GM18498 (cell line): ENCODE data around the gene SELENOO.
"Not testable (repeated sequence)": the region's sequence is repeated elsewhere in the genome, so short reads cannot be mapped to it uniquely, and the experiment has no call there.

Source experiments
- ATAC-seq: cut with Tn5 transposase; IDR thresholded peaks from one replicate; pipeline ENCODE4 v1.9.1; 2021; ENCODE audit warnings: mild to moderate bottlenecking, moderate library complexity; ENCODE audit not compliant: unreplicated experiment

SELENOO gene, protein sequence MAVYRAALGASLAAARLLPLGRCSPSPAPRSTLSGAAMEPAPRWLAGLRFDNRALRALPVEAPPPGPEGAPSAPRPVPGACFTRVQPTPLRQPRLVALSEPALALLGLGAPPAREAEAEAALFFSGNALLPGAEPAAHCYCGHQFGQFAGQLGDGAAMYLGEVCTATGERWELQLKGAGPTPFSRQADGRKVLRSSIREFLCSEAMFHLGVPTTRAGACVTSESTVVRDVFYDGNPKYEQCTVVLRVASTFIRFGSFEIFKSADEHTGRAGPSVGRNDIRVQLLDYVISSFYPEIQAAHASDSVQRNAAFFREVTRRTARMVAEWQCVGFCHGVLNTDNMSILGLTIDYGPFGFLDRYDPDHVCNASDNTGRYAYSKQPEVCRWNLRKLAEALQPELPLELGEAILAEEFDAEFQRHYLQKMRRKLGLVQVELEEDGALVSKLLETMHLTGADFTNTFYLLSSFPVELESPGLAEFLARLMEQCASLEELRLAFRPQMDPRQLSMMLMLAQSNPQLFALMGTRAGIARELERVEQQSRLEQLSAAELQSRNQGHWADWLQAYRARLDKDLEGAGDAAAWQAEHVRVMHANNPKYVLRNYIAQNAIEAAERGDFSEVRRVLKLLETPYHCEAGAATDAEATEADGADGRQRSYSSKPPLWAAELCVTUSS

DNA sequence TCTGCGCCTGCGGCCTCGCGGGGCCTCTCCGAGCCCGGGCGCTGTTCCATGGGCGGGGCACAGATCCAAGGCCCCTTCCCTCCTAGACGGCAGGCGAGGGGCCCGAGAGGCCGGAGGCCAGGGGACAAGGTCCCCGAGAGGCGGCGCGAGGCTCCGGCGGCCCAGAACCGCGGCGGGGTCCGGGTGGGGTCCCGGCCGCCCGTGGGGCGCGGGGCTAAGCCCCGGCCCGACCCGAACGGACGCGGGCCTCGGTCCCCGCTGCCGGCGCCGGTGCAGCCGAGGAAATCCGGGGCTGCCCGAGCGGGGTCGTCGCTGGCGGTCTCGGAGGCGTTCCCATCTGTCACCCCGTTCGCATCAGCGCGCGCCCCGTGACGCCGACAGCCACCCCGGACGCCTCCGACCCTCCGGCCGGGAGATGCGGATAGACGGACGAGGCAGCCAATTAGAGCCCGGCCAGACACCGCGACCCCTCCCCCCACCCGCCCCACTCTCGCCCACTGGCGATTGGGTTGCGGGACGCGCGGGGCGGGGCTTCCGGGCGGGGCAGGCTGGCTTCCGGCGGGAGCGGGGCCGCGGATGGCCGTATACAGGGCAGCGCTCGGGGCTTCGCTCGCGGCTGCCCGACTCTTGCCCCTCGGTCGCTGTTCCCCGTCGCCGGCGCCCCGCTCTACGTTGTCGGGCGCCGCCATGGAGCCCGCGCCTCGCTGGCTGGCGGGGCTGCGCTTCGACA is at the start of gene SELENOO:
SELENOO (plus strand) TSS at position 551 of the 730 bp plus-strand sequence; CDS start at position 577, 26 bp downstream.
- peak; percentile 75 for ATAC-seq

DNA sequence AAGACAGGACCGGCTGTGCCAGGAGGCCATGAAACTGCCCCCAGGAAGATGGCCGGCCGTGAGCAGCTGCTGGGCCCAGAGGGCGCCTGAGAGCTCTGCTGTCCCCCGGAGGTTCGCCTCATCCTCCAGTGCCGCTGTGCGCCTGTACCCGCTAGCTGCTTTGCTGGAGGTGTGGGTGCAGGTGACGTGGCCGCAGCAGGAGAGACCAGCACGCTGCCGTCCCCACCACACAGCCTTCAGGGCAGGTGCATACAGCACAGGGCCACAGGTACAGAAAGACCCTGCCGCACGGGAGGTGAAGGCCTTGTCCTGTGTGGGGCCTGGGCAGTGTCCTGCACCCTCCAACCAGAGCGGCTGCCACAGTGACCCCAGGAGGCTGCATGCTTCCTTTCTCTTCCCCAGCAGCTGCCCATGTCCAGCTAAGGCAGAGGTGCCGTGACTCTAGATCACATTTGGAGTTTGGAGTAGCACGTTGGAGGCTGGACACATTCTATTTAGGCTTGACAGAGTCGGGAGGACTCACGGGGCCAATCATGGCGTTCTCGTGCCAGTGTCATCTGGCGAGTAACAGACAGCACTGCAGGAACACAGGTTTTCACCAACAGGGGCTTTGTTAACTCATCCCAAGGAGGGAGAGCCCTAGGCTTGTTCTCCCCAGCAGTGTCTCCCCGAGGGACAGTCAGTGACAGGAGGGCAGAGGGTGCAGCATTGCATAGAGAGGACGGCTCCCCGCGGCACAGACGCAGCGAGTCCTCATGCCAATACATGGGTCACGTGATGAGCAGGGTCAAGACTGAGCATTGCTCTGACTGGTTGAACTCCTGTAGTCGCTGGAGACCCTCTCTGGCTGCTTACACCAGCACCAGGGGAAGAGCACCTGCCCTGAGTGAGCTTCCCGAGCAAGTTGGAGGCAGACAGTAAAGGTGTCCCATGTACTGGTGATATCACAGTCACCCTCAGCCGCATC is 49.0 kb upstream of the SELENOO start:
- ATAC-seq, result no peak

DNA sequence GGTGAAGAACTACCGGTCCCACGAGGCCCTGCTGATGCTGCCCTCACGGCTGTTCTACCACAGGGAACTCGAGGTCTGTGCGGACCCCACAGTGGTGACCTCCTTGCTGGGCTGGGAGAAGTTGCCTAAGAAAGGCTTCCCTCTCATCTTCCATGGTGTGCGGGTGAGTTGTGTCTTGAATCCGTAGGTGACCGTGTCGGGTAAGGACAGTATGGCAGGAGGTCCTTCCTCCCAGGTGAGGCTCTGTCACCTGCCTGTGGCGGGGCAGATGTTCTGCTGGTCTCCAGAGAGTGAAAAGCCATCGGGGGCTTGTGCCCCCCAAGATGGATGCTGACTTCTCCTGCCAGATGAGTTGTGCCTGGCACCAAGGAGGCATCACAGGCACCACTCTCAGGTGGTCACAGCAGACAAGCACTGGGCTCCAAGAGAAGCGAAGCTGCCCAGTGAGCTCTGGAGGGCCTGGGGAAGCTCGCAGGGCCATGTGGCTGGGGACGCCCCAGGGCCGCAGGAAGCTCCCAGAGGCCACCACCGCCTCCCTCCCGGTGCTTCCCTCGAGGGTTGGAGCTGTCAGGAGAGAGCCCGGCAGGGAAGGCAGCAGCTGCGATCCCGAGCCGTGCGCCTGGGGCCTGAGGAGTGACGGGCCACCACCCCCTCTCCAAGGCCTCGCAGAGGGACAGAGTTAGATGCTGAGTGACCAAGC is 47.6 kb upstream of the SELENOO start:
- ATAC-seq, result no peak

DNA sequence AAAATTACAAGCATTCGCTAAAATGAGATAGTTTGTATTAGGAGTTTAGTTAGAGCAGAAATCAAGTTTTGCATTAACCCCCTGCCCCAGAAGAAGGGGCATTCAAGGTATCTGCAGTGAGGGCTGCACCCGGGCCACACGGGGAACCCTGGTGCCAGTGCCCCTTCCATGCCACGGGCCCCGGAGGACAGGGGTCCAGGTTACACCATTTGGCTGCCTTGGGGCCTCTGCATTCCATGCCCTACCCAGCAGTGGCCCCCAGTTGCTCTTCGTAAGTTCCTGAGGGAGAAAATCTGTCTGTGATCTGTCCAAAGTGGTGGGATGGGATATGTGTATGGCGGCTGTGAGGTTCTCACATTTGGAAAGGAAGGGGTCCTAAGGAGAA is 47.1 kb upstream of the SELENOO start:
- ATAC-seq, result no peak

DNA sequence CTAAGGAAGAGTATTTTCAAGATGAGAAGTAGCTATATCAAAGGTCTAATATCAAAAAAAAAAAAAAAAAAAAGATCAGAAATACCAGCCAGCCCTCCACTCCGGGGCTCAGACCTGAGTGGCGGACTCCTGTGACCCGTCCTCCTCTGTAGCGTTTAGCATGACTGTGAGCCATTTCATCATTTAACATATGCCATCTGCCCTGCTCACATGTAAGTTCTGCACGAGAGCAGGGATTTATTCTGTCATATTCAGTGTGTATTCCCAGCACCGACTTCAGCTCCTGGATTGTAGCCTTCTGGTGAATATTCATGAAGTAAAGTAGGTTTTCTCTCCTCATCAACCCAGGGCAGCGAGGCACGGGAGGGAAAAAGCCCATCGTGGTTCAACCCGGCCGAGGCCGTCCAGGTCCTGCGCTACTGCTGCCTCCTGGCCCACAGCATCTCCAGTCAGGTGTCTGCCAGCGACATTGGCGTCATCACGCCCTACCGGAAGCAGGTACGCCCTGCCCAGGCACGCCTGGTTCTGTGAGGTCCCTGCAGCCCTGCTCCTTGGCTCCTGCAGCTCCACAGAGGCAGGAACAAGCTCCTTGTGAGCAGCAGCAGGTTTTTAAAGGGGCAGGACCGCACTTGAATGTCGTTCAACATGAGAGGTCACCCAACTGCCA is 43.0 kb upstream of the SELENOO start:
- no peak for ATAC-seq

DNA sequence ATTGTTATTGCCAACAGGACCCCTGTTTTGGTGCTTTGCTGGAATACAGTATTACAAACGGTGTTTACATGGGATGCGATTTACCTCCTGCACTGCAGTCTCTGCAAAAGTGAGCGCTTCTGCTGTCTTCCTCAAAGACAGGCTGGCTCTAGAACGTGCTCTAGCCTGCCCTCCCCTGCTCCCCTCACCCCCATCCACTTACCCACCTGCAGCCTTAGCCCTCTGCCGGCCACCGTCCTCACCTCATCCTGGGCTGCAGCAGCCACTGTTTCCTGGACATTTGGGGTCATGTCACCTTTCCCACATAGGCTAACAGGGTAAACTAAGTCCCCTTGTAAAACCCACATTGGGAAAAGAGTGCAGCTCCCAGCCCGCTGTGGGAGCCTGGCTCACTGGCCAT is 39.9 kb upstream of the SELENOO start:
- no peak for ATAC-seq

DNA sequence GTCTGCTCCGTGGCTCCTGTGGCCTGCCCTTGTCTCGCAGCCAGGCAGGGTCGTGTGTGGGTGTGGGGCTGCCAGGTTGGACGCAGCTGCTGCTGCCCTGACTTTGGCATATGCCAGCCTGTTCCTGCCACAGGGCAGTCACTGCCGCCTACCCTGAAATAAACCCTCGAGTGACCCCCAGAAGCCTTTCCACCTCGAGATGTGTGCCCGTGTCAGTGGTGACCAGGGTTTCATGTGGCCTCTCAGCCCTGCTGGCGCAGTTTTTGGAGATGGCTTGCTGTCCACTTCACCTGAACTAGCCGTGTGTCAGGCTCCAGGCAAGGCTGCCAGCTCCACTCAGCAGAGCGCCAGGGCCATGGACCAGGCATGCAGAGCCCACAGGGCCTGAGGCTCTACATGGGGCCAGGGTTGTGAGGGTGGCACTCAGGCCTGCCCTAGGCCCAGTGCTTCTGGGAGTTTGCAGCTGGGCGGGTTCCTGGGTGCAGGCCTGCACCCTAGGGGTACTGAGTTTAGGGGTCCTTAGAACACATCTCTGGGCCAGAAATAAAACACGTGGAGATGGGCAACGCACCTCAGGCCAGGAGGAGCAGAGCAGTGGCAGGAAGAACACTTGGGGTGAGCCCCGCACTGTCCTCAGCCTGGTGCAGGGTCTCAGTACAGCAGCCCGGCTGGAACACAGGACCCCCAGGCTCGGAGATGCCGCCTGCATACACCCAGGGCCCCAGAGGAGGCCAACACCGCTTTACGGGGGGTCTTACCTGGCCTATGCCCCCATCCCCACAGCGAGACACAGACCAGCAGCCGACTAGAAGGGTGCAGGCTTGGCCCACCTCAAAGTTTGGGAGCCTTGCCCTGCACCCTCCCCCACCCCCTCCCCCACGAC is 39.1 kb upstream of the SELENOO start:
- no peak for ATAC-seq

DNA sequence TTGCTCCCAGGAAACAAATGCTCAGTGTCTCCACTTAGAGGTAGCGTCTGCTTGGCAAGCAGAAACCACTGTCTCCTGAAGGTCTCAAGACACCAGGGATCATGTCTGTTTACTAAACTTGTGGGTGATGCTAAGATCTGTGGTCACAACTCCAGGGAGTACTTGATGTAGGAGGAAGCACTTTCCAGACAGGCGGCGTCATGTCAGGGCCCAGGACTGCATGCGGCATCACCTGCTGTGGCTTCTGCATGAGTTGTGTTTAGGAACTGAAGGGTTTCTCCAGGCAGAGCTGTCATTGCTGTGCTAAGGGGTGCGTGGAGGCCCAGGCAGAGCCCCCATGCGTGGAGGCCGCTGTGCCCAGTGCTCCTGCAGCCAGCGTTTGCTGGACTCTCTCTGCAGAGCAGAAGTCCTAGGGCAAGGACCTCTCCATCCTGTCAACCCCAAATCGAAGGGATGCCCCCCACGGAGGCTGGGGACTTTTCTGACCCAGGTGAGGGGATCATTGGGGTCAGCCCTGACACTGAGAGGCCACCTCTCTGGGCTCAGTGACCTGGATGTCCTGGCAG is 38.3 kb upstream of the SELENOO start:
- no peak for ATAC-seq

DNA sequence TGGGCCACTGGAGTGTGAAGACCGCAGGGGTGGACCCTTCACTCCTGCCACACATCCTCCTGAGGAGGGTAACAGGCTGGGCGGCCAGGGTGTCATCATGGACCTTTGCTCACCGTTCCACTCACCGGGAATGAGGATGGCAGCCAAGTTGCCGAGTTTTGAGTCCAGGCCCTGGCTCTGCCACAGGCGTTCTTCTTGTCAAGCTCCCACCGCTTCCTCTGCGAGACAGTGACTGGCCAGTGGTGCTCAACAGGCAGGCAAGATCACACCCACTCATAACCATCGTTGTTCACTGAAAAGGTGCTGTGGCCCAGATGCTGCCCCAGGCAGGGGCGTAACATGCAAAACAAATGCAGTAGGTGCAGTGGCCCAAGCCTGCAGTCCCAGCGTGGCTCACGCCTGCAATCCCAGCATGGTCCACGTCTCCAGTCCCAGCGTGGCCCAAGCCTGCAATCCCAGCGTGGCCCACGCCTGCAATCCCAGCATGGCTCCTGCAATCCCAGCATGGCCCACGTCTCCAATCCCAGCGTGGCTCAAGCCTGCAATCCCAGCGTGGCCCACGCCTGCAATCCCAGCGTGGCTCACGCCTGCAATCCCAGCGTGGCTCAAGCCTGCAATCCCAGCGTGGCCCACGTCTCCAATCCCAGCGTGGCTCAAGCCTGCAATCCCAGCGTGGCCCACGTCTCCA is 35.2 kb upstream of the SELENOO start:
- ATAC-seq, result no peak

DNA sequence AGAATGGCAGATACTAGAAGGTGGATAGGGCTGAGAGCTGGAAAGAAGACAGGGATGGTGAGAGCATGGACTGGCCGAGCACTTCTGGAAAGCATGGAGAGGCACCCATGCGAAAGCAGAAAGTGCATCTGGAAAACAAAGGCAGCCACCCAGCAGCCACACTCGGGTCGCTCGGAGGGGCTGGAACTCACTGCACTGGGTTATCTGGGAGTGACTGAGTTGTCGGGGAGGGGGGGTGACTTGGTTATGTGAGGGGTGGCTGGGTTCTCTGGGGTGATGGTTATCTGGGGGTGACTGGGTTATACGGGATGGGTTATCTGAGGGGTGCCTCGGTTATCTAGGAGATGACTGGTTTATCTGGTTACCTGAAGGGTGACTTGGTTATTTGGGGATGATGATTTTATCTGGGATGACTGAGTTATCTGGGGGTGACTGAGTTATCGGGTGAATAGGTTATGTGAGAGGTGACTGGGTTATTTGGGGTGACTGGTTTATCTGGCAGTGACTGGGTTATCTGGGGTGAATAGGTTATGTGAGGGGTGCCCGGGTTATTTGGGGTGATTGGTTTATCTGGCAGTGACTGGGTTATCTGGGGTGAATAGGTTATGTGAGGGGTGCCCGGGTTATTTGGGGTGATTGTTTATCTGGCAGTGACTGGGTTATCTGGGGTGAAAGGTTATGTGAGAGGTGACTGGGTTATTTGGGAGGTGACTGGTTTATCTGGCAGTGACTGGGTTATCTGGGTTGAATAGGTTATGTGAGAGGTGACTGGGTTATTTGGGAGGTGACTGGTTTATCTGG is 32.9 kb upstream of the SELENOO start:
- no peak for ATAC-seq

DNA sequence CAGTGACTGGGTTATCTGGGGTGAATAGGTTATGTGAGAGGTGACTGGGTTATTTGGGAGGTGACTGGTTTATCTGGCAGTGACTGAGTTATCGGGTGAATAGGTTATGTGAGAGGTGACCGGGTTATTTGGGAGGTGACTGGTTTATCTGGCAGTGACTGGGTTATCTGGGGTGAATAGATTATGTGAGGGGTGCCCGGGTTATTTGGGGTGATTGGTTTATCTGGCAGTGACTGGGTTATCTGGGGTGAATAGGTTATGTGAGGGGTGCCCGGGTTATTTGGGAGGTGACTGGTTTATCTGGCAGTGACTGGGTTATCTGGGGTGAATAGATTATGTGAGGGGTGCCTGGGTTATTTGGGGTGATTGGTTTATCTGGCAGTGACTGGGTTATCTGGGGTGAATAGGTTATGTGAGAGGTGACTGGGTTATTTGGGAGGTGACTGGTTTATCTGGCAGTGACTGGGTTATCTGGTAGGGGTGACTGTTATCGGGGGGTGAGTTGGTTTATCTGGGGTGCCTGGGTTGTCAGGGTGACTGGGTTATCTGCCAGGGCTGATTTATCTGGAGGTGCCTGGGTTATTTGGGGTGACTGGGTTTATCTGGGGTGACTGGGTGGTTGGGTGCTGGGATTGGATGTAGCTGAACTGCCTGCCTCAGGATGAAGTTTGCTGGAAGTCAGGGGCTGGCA is 32.2 kb upstream of the SELENOO start:
- ATAC-seq, result not testable (repeated sequence)

DNA sequence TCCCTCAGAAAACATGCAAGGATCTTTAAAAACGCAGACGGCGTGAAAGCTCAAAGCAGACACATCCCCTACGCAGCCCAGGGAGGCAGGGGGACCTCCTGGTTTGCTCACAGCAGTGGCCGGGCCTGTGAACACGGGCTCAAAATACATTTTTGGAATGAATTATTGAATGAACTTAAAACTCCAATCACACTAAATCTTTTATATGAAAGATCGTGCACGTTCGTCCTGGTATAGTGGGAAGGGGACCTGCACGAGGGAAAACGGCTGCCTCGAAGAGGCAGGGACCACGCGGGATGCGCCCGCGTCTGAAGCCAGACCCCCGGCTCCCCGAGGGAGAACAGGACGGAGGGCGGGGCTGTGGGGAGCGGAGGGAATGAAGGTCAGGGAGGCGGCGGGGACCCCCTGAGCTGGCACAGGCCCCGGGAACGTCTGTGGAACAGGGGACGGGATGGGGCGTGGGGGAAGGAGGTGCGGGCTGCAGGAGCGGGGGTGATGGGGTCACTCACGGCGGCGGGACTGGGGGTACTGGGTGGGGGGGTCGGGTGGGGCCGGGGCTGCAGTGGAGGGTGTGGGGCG is 31.5 kb upstream of the SELENOO start:
- ATAC-seq, result no peak

DNA sequence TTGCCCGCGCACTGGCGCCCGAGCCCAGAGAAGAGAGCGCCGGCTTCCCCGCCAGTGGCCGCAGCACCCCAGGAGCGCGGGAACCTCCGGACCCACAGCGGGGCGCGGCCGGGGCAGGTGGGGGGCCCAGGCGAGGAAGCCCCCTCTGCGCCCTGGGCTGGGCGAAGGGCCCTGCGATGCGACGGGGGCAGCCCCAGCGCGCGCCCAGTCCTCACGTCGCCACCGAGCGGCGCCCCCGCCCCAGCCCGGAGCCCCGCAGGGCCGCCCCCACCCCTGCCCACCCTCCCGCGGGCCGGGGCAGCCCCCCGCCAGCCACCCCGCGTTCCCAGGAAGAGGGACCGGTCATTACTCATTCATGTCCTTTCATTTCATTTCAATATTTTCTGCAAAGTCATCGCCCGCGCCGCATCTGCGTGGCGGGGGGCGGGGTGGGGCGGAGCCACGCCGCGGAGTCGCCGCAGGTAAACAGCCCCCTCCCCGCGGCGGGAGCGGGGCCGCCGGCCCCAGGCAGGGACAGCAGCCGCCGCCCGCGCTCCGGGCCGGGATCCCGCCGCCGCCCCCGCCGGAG is 31.0 kb upstream of the SELENOO start:
- ATAC-seq, result no peak

DNA sequence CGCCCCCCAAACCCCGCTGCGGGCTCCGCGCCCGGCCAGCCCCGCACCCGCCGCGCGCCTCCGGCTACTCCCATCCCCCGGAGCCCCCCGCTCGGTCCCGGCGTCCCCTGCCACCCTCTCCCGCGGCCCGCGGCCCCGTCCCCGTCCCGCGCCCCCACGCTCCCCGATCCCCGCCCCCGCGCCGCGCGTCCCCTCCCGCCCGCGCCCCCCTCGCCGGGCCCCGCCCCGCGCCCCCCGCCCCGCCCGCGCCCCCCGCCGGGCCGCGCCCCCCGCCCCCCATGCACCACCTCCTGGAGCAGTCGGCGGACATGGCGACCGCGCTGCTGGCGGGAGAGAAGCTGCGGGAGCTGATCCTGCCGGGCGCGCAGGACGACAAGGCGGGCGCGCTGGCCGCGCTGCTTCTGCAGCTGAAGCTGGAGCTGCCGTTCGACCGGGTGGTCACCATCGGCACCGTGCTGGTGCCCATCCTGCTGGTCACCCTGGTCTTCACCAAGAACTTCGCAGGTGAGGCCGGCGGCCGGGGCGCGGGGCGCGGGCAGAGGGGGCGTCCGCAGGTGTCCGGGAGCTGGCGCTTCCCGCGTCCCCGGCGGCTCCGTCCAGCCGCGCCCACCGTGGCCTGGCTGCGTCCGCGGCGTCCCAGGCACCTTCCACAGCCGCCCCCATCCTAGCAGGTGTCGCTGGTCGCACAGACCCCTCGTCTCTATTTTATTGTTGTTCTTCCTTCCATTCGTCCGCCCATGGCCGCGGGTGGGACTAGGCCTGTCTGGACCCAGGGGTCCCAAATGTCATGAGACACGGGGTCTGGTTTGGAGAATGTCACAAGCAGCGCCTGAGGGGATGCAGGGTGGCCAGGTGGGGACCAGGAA is 30.1 kb upstream of the SELENOO start, which contains the start of gene PANX2:
PANX2 (plus strand) TSS at position 279 of the 866 bp plus-strand sequence; CDS start at position 279, 0 bp downstream.
- no peak for ATAC-seq
